Mesendoderm (in vitro differentiated cells): ENCODE measurements around the gene SLC13A3.

Source experiments
- DNase-seq: peaks from one replicate; pipeline ENCODE4 v3.0.0; 2013
- H2AK5ac ChIP-seq: 2 replicates; pipeline ENCODE4 v1.6.1; 2013; ENCODE audit warnings: low read length, inconsistent platforms
- H2BK120ac ChIP-seq: 2 replicates; pipeline ENCODE4 v1.6.1; 2013; ENCODE audit warnings: low read depth, mild to moderate bottlenecking, low read length, moderate library complexity, mixed read lengths
- H2BK15ac ChIP-seq: replicated peaks from 2 replicates; pipeline ENCODE4 v1.6.1; 2013; ENCODE audit warnings: low read depth, mild to moderate bottlenecking, moderate library complexity
- H2BK5ac ChIP-seq: 2 replicates; pipeline ENCODE4 v1.6.1; 2013; ENCODE audit warnings: low read length, inconsistent platforms
- H3K18ac ChIP-seq: 2 replicates; pipeline ENCODE4 v1.6.1; 2013; ENCODE audit warnings: mild to moderate bottlenecking, low read length, mixed read lengths
- H3K23ac ChIP-seq: one replicate; pipeline ENCODE4 v1.6.1; 2013; ENCODE audit warnings: low read length
- H3K27ac ChIP-seq: 2 replicates; pipeline ENCODE4 v1.5.1; 2013; ENCODE audit warnings: low read depth, mild to moderate bottlenecking, inconsistent platforms, low read length, moderate library complexity
- H3K27me3 ChIP-seq: 2 replicates; pipeline ENCODE4 v1.6.1; 2013; ENCODE audit warnings: low read length, control low read depth, mild to moderate bottlenecking, inconsistent platforms; ENCODE audit not compliant: insufficient read depth, poor library complexity
- H3K36me3 ChIP-seq: 2 replicates; pipeline ENCODE4 v1.6.1; 2013; ENCODE audit warnings: low read length, inconsistent platforms; ENCODE audit not compliant: control insufficient read depth, insufficient read depth
- H3K4ac ChIP-seq: one replicate; pipeline ENCODE4 v1.6.1; 2013; ENCODE audit warnings: low read depth, mild to moderate bottlenecking, low read length, moderate library complexity
- H3K4me1 ChIP-seq: 2 replicates; pipeline ENCODE4 v1.6.1; 2013; ENCODE audit warnings: low read depth, low read length, inconsistent platforms; ENCODE audit not compliant: control insufficient read depth
- H3K4me2 ChIP-seq: 2 replicates; pipeline ENCODE4 v1.6.1; 2013; ENCODE audit warnings: low read length
- H3K4me3 ChIP-seq: 2 replicates; pipeline ENCODE4 v1.5.1; 2013; ENCODE audit warnings: mild to moderate bottlenecking, low read length
- H3K56ac ChIP-seq: one replicate; pipeline ENCODE4 v1.6.1; 2013; ENCODE audit warnings: low read length
- H3K79me1 ChIP-seq: 2 replicates; pipeline ENCODE4 v1.6.1; 2013; ENCODE audit warnings: low read length, inconsistent platforms
- H3K79me2 ChIP-seq: 2 replicates; pipeline ENCODE4 v1.6.1; 2013; ENCODE audit warnings: mild to moderate bottlenecking, low read length; ENCODE audit not compliant: control insufficient read depth, insufficient read depth
- H3K9ac ChIP-seq: 2 replicates; pipeline ENCODE4 v1.6.1; 2013; ENCODE audit warnings: low read length, inconsistent platforms
- H4K5ac ChIP-seq: one replicate; pipeline ENCODE4 v1.6.1; 2013; ENCODE audit warnings: low read length
- H4K8ac ChIP-seq: one replicate; pipeline ENCODE4 v1.6.1; 2013; ENCODE audit warnings: low read depth, mild to moderate bottlenecking, control low read depth, low read length, moderate library complexity
- WGBS: extraction: QIAGEN DNeasy Blood & Tissue Kit; methylation state at CpG from one replicate; pipeline ENCODE4 v1.1.7; 2013; ENCODE audit warnings: low lambda C conversion rate, missing lambda C conversion rate; ENCODE audit not compliant: insufficient coverage; ENCODE audit errors: extremely low coverage; 5-methylcytosine and 5-hydroxymethylcytosine counted together

Gene SLC13A3

DNA sequence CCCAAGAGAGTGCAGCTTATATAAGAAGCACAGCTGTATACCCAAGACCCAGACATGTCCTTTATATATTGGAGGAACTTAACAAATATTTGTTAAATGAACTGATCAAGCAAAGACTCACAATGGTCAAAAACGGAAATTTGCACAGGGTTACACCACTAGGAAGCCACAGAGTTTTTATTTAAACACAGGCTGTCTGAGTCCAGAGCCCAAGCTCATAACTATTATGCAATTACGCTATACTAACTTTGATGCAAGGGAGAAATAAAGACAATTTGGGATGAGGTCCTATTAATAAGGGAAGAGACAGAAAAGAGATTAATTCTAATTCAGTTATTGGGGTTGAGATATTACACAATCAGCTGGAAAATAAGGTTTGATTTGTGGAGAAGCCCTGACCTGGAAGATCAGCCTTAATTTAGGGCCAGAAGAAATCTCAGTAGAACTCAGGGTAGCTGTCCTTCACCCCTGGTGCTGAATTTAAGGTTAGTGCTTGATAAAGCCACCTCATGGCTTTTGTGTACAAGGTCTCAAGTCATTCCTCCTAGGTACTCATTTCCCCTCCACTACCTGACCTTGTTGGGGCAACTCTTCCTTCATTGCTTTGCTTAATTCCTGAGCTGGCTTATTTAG is 127.4 kb downstream of the SLC13A3 start:
- Histone ChIP-seq H2AK5ac (no peak overlapping the region), H4K8ac (no peak overlapping the region), H3K36me3 (no peaks in the 10 kb centered on the region), H3K27ac (no peak overlapping the region), H4K5ac (no peak overlapping the region), H3K18ac (no peak overlapping the region), H3K4me1 (no peaks in the 10 kb centered on the region), H3K4me3 (no peak overlapping the region), H3K79me2 (no peaks in the 10 kb centered on the region), H3K56ac (no peak overlapping the region), H3K4me2 (no peak overlapping the region), H2BK120ac (no peak overlapping the region), H3K9ac (no peak overlapping the region), H3K4ac (no peak overlapping the region), H2BK5ac (no peak overlapping the region), H3K79me1 (no peaks in the 10 kb centered on the region), H3K27me3 (no peaks in the 10 kb centered on the region), H3K23ac (no peak overlapping the region), H2BK15ac (no peak overlapping the region)
- WGBS, result no CpG with 5 or more reads among the region's 2 CpGs
- DNase-seq, result peak; percentile 53

- no peak overlapping the region for H3K27ac ChIP-seq
- H2BK15ac ChIP-seq, result no peak overlapping the region
- no peak overlapping the region for H3K56ac ChIP-seq
- no peak overlapping the region for H3K4me3 ChIP-seq
- no peak overlapping the region for H2AK5ac ChIP-seq
- no peak overlapping the region for H3K4ac ChIP-seq
- no CpG with 5 or more reads among the region's 5 CpGs for WGBS
- no peaks in the 10 kb centered on the region for H3K36me3 ChIP-seq
- no peak overlapping the region for H3K23ac ChIP-seq
- no peak overlapping the region for H3K9ac ChIP-seq
- no peaks in the 10 kb centered on the region for H3K4me1 ChIP-seq
- H2BK120ac ChIP-seq, result no peak overlapping the region
- no peak overlapping the region for H4K8ac ChIP-seq
- no peak overlapping the region for H3K18ac ChIP-seq
- no peak overlapping the region for H2BK5ac ChIP-seq
- no peaks in the 10 kb centered on the region for H3K79me1 ChIP-seq
- no peak overlapping the region for H3K4me2 ChIP-seq
- H3K79me2 ChIP-seq, result no peaks in the 10 kb centered on the region
- H3K27me3 ChIP-seq, result no peaks in the 10 kb centered on the region
- no peak overlapping the region for H4K5ac ChIP-seq
- no peak for DNase-seq
Measured at GRCh38 chr20:46523108-46523507, 128.2 kb downstream of the SLC13A3 start.

GRCh38 chr20:46520976-46521579 is 130.2 kb downstream of the SLC13A3 start:
- no peak overlapping the region for H2BK15ac ChIP-seq
- no peak overlapping the region for H3K4me2 ChIP-seq
- H3K4me1 ChIP-seq, result no peaks in the 10 kb centered on the region
- no peak overlapping the region for H2AK5ac ChIP-seq
- no peak overlapping the region for H3K23ac ChIP-seq
- no peaks in the 10 kb centered on the region for H3K27me3 ChIP-seq
- no peak overlapping the region for H4K8ac ChIP-seq
- peak; percentile 91 for DNase-seq
- H3K56ac ChIP-seq, result peak overlapping the region; percentile 46
- no peak overlapping the region for H2BK5ac ChIP-seq
- no peak overlapping the region for H3K4me3 ChIP-seq
- H3K79me1 ChIP-seq, result no peaks in the 10 kb centered on the region
- no peak overlapping the region for H2BK120ac ChIP-seq
- no peak overlapping the region for H3K4ac ChIP-seq
- no peak overlapping the region for H3K27ac ChIP-seq
- H3K18ac ChIP-seq, result no peak overlapping the region
- no peaks in the 10 kb centered on the region for H3K36me3 ChIP-seq
- H3K79me2 ChIP-seq, result no peaks in the 10 kb centered on the region
- no peak overlapping the region for H3K9ac ChIP-seq
- no CpG with 5 or more reads among the region's 4 CpGs for WGBS
- H4K5ac ChIP-seq, result no peak overlapping the region

GRCh38 chr20:46520540-46520939 is 130.7 kb downstream of the SLC13A3 start:
- Histone ChIP-seq H3K79me2 (no peaks in the 10 kb centered on the region), H2BK5ac (no peak overlapping the region), H3K27me3 (no peaks in the 10 kb centered on the region), H3K18ac (no peak overlapping the region), H3K79me1 (no peaks in the 10 kb centered on the region), H2BK120ac (no peak overlapping the region), H4K5ac (no peak overlapping the region), H3K23ac (no peak overlapping the region), H3K4me1 (no peaks in the 10 kb centered on the region), H4K8ac (no peak overlapping the region), H2AK5ac (no peak overlapping the region), H3K36me3 (no peaks in the 10 kb centered on the region), H3K4ac (no peak overlapping the region), H2BK15ac (no peak overlapping the region), H3K56ac (no peak overlapping the region), H3K4me3 (no peak overlapping the region), H3K9ac (no peak overlapping the region), H3K4me2 (no peak overlapping the region), H3K27ac (no peak overlapping the region)
- no peak for DNase-seq
- no CpG with 5 or more reads among the region's 4 CpGs for WGBS

GRCh38 chr20:46519471-46520068 is 131.7 kb downstream of the SLC13A3 start:
- no peak overlapping the region for H3K4me2 ChIP-seq
- no peak overlapping the region for H2BK5ac ChIP-seq
- H2BK15ac ChIP-seq, result no peak overlapping the region
- H3K27me3 ChIP-seq, result no peaks in the 10 kb centered on the region
- H3K4me3 ChIP-seq, result no peak overlapping the region
- no peaks in the 10 kb centered on the region for H3K36me3 ChIP-seq
- H3K27ac ChIP-seq, result no peak overlapping the region
- no peaks in the 10 kb centered on the region for H3K79me1 ChIP-seq
- no peak overlapping the region for H3K4ac ChIP-seq
- H3K9ac ChIP-seq, result no peak overlapping the region
- no peak overlapping the region for H2AK5ac ChIP-seq
- H3K4me1 ChIP-seq, result no peaks in the 10 kb centered on the region
- no peak overlapping the region for H4K8ac ChIP-seq
- H3K56ac ChIP-seq, result no peak overlapping the region
- H2BK120ac ChIP-seq, result no peak overlapping the region
- H4K5ac ChIP-seq, result no peak overlapping the region
- no peak overlapping the region for H3K18ac ChIP-seq
- no peak overlapping the region for H3K23ac ChIP-seq
- H3K79me2 ChIP-seq, result no peaks in the 10 kb centered on the region
- no peak for DNase-seq
- no CpG with 5 or more reads among the region's 3 CpGs for WGBS
